Upper lobe of left lung (tissue), 4 donors: ENCODE data around the gene SGMS1.

Source experiments
- CTCF ChIP-seq, 6 experiments: fragments of 450-650 bp in 4 of 6; fragments of 200-600 bp in 2 of 6; sonication (generic) in 2 of 6; IDR thresholded peaks; one replicate each; pipeline ENCODE4 v1.5.1; 2016 to 2019; ENCODE audit warnings: antibody characterized with exemption in 6 of 6
- EP300 ChIP-seq, 4 donors: sonication (generic); formaldehyde crosslinking; IDR thresholded peaks; one replicate each; pipeline ENCODE4 v1.5.1; 2017; ENCODE audit warnings: antibody characterized with exemption in 4 of 4, control low read depth in 2 of 4
- POLR2A ChIP-seq, 4 donors: fragments of 450-650 bp; IDR thresholded peaks; one replicate each; pipeline ENCODE4 v1.5.1; 2016 to 2017; ENCODE audit warnings: antibody characterized with exemption in 4 of 4, mild to moderate bottlenecking in 2 of 4
- POLR2AphosphoS5 ChIP-seq, 2 donors: sonication (generic); formaldehyde crosslinking; IDR thresholded peaks; one replicate each; pipeline ENCODE4 v1.5.1; 2017; ENCODE audit warnings: antibody characterized with exemption in 2 of 2

GRCh38 chr10:50436805-50437204 is 187.0 kb downstream of the SGMS1 start:
- no peak for TF ChIP-seq CTCF (IDR thresholded peaks at IDR 0.05)
- no peak for TF ChIP-seq POLR2A (IDR thresholded peaks at IDR 0.05)
- no peak for TF ChIP-seq POLR2AphosphoS5 (IDR thresholded peaks at IDR 0.05)
- no peak for TF ChIP-seq EP300 (IDR thresholded peaks at IDR 0.05)
